Putamen (tissue), 1 donor: ENCODE measurements around the gene SDK1.
"Not testable (repeated sequence)": the region's sequence is repeated elsewhere in the genome, so short reads cannot be mapped to it uniquely, and the experiment has no call there.

Source experiments
- DNase-seq: peaks from one replicate; pipeline ENCODE4 v3.0.0-alpha.2; 2016; ENCODE audit warnings: low spot score

The SDK1 gene

DNA sequence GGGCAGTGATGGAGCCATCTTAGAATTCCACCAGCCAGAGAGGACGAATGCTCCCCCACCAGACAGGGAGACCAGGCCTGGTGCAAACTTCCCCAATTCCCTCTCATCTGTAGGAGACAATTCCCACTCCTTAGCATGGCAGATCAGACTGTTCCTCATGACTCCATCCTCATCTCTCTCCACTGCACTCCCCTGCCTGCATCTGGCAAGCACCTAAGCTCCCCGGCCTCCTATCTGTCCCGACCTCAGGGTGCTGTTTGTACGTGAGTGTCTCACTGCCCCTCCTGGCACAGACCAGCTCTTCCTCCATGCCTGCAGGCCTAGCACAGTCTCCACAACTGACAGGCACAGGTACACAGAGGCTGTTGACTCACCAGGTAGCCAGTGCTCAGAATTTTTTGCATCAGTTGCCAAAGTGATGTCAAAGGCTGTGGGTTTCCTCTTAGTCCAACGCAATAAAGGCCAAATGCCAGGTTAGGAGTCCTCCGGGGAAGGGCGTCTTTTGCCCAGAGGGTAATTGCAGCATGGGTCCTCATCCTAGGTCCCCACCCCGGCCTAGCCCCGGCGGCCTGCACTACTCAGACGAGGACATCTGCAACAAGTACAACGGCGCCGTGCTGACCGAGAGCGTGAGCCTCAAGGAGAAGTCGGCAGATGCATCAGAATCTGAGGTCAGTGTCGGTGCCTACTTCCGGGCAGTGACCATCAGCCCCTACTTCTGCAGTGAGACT, 944.2 kb downstream of the SDK1 start:
- DNase-seq, result no peak

DNA sequence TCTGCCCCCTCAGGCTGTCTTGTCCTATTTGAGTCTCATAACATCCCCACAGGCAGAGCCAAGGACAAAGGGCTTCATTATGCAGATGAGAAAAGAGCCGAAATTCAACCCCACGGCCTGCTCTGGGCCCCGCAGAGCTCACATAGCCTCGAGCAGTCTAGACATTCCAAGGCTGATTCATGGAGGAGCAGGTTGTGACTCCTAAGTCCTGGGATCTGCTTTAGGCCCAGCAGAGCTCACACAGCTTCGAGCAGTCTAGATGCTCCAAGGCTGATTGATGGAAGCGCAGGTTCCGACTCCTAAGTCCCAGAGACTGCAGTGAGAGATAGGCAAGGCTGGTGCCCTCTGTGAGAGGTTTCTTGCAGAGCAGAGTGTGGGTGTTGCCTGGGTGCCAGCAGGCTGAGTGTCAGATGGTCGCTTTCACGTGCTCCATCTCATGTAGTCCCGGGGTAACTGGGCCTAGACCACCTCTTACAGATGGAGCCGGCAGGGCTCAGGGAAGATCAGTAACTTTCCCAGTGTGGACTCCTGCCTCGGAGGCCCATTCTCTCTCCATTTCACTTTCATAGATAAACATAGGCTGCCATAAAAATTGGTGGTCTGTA, 944.9 kb downstream of the SDK1 start:
- DNase-seq, result no peak

- no peak for DNase-seq
Observed at GRCh38 chr7:4246536-4246935, 945.5 kb downstream of the SDK1 start.

DNA sequence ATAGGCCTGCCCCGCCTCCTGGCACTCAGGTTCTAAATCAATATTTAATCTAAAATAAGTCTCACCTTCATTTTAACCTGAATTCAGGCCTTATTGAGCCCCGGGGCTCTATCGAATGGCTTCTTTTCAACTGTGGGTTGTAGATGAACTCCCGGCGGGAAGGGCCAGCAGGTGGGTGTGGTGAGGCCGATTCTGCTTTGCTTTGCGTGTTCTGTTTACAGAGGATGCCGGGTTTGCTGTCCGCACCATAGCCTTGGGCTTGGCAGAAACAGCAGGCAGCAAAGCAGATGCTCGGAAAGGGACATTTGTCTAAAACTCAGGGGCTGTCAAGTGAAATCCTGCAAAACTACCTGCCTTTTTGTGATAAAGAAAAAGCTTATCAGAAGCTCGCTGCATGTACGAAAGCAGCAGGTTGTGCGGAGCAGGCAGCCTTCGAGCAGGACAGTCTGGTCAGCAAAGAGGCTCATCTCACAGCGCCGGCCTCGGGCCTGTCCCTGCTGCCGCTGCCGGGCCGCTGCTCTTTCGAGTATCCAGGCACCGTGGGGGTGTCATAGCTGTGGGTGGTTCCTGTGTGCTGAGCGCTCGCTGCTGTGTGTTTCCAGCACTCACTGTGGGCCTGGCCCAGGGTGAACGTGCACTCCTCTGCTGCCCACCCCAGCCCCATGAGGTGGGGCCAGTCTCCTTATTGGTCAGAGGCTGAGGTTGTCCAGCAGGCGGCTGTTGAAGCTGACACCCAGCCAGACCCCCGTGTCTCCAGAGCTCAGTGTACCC, 946.2 kb downstream of the SDK1 start:
- no peak for DNase-seq

- no peak for DNase-seq
Observed at GRCh38 chr7:4248295-4248694, 947.2 kb downstream of the SDK1 start.

GRCh38 chr7:4249241-4249640, 948.2 kb downstream of the SDK1 start:
- DNase-seq, result no peak

DNA sequence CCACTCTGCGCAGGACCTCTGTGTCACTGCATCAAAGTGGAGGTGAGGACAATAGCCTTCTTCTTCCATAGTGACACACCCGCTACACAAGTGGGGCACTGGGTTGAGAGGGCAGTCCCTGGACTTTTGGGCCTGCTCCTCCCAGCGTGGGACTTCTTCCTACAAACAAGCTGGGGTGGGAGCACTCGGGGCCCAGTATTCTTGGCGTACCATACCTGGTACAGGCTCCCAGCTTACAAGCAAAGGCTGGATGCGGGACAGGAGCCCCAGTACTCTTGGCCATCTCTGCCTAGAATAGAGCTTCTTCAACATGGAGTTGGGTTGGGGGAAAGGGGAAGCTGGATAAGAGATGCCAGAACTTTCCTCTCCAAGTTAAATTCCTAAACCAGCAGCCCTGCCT, 954.3 kb downstream of the SDK1 start:
- DNase-seq, result no peak

DNA sequence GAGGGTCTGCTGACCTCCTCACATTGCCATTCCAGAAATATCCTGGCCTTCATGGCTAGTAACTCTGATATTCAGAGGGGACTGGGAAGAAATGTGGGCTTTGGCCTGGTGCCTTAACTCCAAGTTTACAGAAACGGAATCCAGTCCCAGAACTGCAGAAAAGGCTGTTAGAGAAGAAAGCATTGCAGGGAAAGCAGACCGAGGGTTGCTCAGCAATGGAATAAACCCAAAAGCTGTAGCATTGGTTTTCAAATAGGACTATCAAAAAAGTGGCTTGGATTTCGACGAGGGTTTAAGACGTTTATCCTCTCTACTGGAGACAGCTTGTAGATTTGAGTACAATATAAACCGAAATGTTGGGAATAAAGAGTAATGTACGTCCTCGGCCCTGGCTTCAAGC, 955.2 kb downstream of the SDK1 start:
- DNase-seq, result no peak

- no peak for DNase-seq
Observed at GRCh38 chr7:4257146-4258111, 956.4 kb downstream of the SDK1 start.

- DNase-seq, result not testable (repeated sequence)
Observed at GRCh38 chr7:4260116-4260515, 959.1 kb downstream of the SDK1 start.

GRCh38 chr7:4260867-4261600, 960.0 kb downstream of the SDK1 start:
- no peak for DNase-seq

- DNase-seq, result no peak
Observed at GRCh38 chr7:4261601-4261960, 960.5 kb downstream of the SDK1 start.

- not testable (repeated sequence) for DNase-seq
Observed at GRCh38 chr7:4264206-4264605, 963.2 kb downstream of the SDK1 start.

GRCh38 chr7:4265066-4265465, 964.0 kb downstream of the SDK1 start:
- DNase-seq, result no peak

GRCh38 chr7:4265676-4266075, 964.6 kb downstream of the SDK1 start:
- DNase-seq, result no peak

DNA sequence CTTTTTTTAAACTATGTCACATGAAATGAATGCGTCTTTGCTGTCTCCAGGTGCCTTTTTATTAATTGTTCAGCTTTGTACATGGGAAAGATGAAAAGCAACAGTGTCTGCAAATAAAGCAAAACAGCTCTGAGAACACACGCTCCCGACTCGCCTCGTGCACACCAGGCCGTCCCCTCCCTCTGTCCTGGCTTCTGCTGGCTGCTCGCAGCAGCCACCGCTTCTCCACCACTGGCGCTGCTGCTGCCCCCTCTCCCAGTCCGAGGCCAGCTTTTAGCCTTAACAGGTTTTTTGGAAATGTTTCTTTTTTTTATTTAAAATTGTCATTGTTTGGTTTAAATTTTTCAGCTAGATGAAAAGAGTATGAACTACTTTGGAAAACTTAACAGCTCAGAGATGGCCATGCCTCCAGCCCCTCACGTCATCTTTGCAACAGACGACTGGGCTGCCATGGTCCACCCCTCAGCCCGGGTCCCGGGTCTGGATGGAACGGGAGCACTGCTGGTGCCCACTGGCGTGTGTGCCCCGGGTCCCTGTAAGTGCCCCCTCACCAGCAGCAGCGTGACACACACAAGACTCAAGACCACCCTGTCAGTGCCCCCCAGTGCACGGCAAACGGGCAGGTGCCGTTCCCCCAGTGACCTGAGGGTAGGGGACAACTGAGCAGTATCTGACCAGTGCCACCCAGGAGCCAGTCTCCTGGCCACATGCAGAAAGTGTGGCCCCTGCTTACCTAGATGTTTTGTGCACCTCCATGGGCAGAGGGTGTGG, 965.4 kb downstream of the SDK1 start:
- no peak for DNase-seq

DNA sequence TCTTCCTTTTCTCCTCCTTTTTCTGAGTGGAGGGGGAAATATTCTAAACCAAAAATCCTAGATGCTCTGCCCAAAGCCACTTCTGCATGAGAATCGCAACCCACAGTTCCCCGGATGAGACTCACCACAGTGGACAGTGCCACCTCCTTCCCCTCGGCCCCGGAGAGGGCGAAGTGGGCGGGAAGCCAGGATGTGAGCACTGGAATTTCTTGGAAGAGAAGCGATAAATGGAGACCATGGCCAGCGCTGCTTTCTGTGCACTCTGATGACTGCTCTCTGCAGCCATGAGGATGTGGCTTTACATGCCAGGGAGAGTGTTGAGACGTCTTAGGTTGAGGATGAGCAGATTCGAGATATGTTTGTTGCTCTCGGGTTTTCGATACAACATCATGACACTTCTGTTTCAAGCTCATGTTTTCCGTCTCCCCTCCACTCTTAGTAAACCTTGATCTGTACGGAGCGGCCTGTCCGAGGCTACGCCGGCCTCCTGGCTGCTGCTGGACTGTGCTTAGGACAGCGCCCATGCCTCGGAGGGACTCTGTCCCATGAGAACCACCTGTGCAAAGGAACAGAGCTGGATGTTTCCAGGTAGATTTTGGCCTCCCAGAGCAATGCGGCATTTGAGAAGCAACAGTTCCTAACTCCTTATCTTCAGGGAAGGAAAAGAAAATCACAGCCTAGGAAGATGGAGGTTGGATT, 966.4 kb downstream of the SDK1 start:
- DNase-seq, result no peak

GRCh38 chr7:4268040-4268965, 967.3 kb downstream of the SDK1 start:
- no peak for DNase-seq

GRCh38 chr7:4269086-4269485, 968.0 kb downstream of the SDK1 start:
- DNase-seq, result no peak
